GM12875 (cell line): ENCODE data around the gene CAMK1D.

Source experiments
- H3K4me3 ChIP-seq: one replicate; pipeline ENCODE4 v1.5.1; 2011; ENCODE audit warnings: low read depth, low read length, control low read depth
- CTCF ChIP-seq: IDR thresholded peaks from 2 replicates; pipeline ENCODE4 v1.5.1; 2011; ENCODE audit warnings: low read depth, mild to moderate bottlenecking, control low read depth, inconsistent platforms, low read length, moderate library complexity, borderline replicate concordance; ENCODE audit not compliant: insufficient read depth

The CAMK1D gene

GRCh38 chr10:12880423-12880822 lies 531.1 kb downstream of the CAMK1D start:
- H3K4me3 ChIP-seq: no peak overlapping the region
- TF ChIP-seq CTCF: no peak

GRCh38 chr10:12884851-12885250 lies 535.5 kb downstream of the CAMK1D start:
- H3K4me3 ChIP-seq: no peak overlapping the region
- TF ChIP-seq CTCF: no peak
